Parathyroid adenoma (tissue), 2 donors: ENCODE results near the gene ABCF2.

Experiments
- H2AFZ ChIP-seq: fragments of 300-600 bp; sonication (generic); one replicate; pipeline ENCODE4 v1.7.0; 2017; ENCODE audit warnings: antibody characterized with exemption, mild to moderate bottlenecking
- H3K27ac ChIP-seq: fragments of 300-600 bp; sonication (generic); one replicate; pipeline ENCODE4 v1.7.0; 2017
- H3K27me3 ChIP-seq: fragments of 300-600 bp; sonication (generic); one replicate; pipeline ENCODE4 v1.7.0; 2017; ENCODE audit warnings: low read length; ENCODE audit not compliant: control insufficient read depth, insufficient read depth
- H3K36me3 ChIP-seq: fragments of 300-600 bp; sonication (generic); one replicate; pipeline ENCODE4 v1.7.0; 2017; ENCODE audit warnings: low read length; ENCODE audit not compliant: control insufficient read depth, insufficient read depth
- H3K4me1 ChIP-seq: fragments of 300-600 bp; sonication (generic); one replicate; pipeline ENCODE4 v1.7.0; 2017; ENCODE audit warnings: control low read depth
- H3K4me2 ChIP-seq: fragments of 300-600 bp; sonication (generic); one replicate; pipeline ENCODE4 v1.7.0; 2017; ENCODE audit warnings: low read length
- H3K4me3 ChIP-seq: fragments of 300-600 bp; sonication (generic); one replicate; pipeline ENCODE4 v1.7.0; 2017; ENCODE audit warnings: low read depth, low read length
- H3K79me2 ChIP-seq: fragments of 300-600 bp; sonication (generic); one replicate; pipeline ENCODE4 v1.7.0; 2017; ENCODE audit warnings: control low read depth
- H3K9ac ChIP-seq: fragments of 300-600 bp; sonication (generic); one replicate; pipeline ENCODE4 v1.7.0; 2017; ENCODE audit warnings: mild to moderate bottlenecking
- H3K9me3 ChIP-seq: fragments of 300-600 bp; sonication (generic); one replicate; pipeline ENCODE4 v1.7.0; 2017; ENCODE audit warnings: low read length; ENCODE audit not compliant: control insufficient read depth
- CTCF ChIP-seq: fragments of 300-600 bp; sonication (generic); IDR thresholded peaks from one replicate; pipeline ENCODE4 v1.7.0; 2017; ENCODE audit warnings: antibody characterized with exemption, mild to moderate bottlenecking
- donor health status: primary hyperparathyroidism.

ABCF2 gene

GRCh38 chr7:151269511-151269910, 42.5 kb upstream of the ABCF2 start:
- Histone ChIP-seq H3K79me2 (no peaks in the 10 kb centered on the region), H3K36me3 (no peaks in the 10 kb centered on the region), H2AFZ (no peak overlapping the region), H3K4me2 (no peak overlapping the region), H3K4me3 (no peak overlapping the region), H3K9me3 (no peaks in the 10 kb centered on the region), H3K4me1 (peaks cover 9% of the 10 kb centered on the region), H3K27me3 (no peaks in the 10 kb centered on the region), H3K9ac (no peak overlapping the region), H3K27ac (no peak overlapping the region)
- no peak for TF ChIP-seq CTCF

GRCh38 chr7:151265351-151265931, 38.4 kb upstream of the ABCF2 start:
- Histone ChIP-seq H3K9me3 (no peaks in the 10 kb centered on the region), H3K4me3 (no peak overlapping the region), H3K79me2 (no peaks in the 10 kb centered on the region), H3K9ac (no peak overlapping the region), H3K4me2 (no peak overlapping the region), H3K4me1 (no peaks in the 10 kb centered on the region), H3K27ac (no peak overlapping the region), H3K27me3 (no peaks in the 10 kb centered on the region), H2AFZ (no peak overlapping the region), H3K36me3 (no peaks in the 10 kb centered on the region)
- TF ChIP-seq CTCF: no peak

GRCh38 chr7:151264615-151265014, 37.6 kb upstream of the ABCF2 start:
- Histone ChIP-seq H3K36me3 (no peaks in the 10 kb centered on the region), H3K4me2 (no peak overlapping the region), H3K27me3 (no peaks in the 10 kb centered on the region), H3K4me1 (no peaks in the 10 kb centered on the region), H2AFZ (no peak overlapping the region), H3K9me3 (no peaks in the 10 kb centered on the region), H3K27ac (no peak overlapping the region), H3K4me3 (no peak overlapping the region), H3K9ac (no peak overlapping the region), H3K79me2 (no peaks in the 10 kb centered on the region)
- TF ChIP-seq CTCF: no peak

- H3K9me3 ChIP-seq: no peaks in the 10 kb centered on the region
- no peak overlapping the region for H3K4me3 ChIP-seq
- H2AFZ ChIP-seq: no peak overlapping the region
- no peaks in the 10 kb centered on the region for H3K27me3 ChIP-seq
- H3K36me3 ChIP-seq: no peaks in the 10 kb centered on the region
- no peaks in the 10 kb centered on the region for H3K4me1 ChIP-seq
- no peak for TF ChIP-seq CTCF
- no peak overlapping the region for H3K27ac ChIP-seq
- no peaks in the 10 kb centered on the region for H3K79me2 ChIP-seq
- no peak overlapping the region for H3K4me2 ChIP-seq
- no peak overlapping the region for H3K9ac ChIP-seq
These were observed 34.5 kb upstream of the ABCF2 start for GRCh38 chr7:151261529-151261928.

- no peaks in the 10 kb centered on the region for H3K36me3 ChIP-seq
- H3K27ac ChIP-seq: no peak overlapping the region
- no peaks in the 10 kb centered on the region for H3K79me2 ChIP-seq
- H2AFZ ChIP-seq: no peak overlapping the region
- TF ChIP-seq CTCF: no peak
- H3K9me3 ChIP-seq: no peaks in the 10 kb centered on the region
- H3K9ac ChIP-seq: no peak overlapping the region
- H3K4me3 ChIP-seq: no peak overlapping the region
- H3K27me3 ChIP-seq: no peaks in the 10 kb centered on the region
- H3K4me2 ChIP-seq: no peak overlapping the region
- no peaks in the 10 kb centered on the region for H3K4me1 ChIP-seq
These were observed 33.9 kb upstream of the ABCF2 start for GRCh38 chr7:151260883-151261282.
